Measurements from ENCODE around the gene DMD.

Gene DMD

DNA sequence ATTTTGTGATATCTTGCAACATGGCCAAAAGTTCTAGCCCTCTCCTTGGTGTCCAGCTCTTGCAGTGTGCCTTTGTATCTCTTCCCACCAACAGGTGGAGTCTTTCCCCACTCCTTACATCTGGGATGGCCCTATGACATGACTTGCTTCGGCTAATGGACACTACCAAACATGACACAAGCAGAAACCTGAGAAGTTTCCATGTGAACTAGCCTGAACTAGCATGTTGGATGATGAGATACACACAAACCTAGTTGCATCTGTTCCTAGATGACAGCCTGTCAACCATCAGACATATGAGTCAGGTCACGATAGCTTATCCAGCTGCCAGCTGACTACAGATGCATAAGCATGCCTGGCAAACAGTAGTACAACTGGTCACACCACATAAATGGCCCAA is 1932.0 kb downstream of the DMD start:
- DNase-seq (ENCODE audit: low read depth), result no peak

DNA sequence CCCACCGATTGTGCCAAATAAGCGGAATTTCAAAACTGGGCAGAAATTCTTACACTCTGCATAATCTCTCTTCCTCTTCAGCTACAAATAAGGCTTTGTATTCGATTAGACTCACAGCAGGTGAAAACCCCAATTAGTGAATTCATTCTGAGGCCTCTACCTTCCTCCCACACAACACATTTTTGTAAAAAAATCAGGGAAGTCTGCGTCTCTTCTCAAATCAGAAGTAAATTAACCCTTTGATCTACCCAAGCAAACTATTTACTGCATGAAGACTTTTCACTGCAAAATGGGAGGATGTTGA is 1938.9 kb downstream of the DMD start:
- no peak for DNase-seq (ENCODE audit: low read depth)

DNA sequence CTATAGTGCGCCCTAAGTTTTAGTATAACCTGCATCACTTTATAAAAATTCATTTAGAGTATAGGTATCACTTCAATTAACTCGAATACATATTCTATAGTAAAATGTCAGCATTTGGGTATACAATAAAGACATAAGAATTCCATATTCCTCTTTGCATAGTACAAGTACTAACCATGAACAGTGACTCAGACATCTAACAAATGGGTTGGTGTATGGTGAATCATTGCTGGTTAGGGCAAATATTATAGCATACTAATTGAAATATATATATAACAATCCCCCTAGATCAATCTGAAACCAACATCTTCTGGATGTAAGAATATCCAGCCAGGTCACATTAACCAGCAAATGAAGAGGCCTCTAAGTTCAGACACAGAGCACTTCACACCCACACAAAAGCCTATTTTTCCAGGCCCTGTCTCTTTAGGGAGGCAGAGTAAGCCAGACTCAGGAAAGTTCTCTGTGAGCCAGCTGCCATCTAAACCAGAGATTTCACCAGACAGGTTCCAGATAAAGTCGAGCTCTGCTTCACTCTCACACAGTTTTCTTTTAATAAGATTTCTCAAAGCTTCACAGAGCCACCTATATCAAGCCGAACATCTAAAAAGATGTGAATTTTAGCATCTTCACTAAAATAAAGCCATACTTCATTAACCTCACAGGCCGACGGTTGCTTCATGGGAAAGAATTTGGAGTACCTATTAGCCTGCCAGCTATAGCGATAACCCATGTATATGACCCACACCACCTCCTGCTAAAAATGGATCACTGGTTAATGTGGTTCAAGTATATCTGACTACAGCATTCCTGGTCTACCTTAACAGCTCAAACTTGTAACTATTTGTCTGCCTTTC is 1939.5 kb downstream of the DMD start:
- no peak for DNase-seq (ENCODE audit: low read depth)

DNA sequence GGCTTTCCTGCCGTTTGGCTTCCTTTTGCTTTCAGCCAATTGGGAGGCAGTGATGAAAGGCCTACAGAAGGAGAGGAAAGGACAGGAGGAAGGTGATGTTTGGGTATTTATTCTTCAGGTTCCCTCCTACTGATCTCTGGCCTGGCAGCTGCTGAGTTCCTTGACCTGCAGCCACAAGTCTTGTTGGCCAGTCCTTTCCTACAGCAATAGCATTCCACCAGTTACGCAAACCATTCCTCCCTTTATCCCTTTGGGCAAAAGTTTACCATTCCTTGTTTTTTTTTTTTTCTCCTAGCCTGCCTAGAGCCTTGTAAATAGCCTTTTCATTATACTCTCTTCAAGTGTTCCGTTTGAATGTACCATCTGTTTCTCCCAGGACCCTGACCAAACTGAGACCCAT is 1941.4 kb downstream of the DMD start:
- DNase-seq (ENCODE audit: low read depth), result no peak

DNA sequence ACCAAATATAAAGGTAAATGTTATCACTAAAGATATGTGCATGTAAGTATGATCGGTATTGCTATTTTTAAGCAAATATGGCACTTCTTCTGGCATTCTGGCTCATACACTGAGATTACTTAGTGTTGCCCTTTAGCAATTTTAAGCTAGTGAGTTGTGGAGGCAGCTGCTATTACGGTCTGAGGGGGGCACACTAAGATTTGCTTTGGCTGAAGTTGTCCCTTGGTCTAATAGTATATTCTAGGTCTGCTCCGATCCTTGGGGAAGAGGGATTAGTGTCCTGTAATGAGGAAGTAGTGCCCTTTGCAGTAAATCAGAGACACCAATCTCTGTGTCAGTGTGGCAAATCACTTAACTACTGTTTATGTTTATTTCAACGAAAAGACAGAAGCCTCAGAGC is 1943.0 kb downstream of the DMD start:
- DNase-seq (ENCODE audit: low read depth), result no peak

DNA sequence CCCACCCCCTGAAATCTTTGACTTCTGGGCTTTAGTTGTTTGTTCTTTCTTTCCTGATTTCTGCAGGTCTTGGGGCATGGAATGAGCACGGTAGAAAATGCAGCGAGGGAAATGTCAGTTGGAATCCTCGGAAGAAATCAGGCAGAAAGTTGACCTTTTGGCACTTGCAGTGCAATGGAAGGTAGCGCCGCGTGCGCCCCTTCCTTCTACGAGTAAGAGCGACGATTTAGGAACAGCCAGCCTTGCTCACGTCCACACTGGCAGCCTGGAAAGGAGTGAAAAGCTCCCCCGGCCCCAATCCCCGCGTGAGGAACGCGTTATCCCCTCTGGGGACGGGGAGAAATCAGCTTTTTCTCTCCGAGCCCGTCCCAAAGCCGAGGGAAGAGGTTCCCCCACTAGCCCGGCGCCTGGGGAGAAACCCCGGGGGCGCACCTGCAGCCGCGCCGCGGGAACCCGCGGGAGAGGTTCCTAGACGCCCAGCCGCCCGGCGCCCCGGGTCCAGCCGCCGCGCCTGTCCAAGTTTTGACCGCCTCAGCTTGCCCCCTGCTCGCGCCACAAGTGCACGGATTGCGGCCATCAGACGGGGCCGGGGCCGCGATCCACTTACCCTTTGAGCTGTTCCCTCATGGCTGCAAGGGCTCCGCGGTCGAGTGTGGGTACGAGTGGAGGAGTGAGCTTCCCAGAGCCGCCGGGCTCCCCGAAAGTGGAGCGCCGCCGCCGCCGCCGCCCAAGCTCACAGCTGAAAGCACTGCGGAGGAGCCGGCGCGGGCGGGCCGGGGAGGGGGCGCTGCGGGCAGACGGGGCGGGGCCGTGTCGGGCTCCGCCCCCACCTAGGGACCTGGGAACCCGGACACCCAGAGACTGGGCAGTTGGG is 1944.9 kb downstream of the DMD start:
- DNase-seq (ENCODE audit: low read depth), result no peak

DNA sequence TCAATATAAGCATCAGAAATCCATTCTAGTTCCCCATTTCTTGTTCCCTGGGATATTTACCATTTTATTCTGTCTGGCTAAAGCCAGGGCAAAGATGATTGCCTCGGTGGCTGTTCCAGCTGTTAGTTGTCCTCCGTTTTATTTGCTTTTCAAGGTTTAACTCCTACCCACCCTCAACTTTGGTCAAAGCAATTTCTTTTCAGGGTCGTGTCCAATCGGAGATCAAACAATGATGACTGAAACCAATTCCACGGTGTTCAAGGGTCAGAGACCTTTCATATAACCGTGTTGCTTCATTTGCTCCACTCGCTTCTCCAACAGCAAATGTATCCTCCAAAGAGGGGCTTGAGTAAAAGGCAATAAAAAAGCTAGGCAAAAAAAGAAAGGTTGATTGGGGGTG is 1946.0 kb downstream of the DMD start:
- DNase-seq (ENCODE audit: low read depth), result no peak

DNA sequence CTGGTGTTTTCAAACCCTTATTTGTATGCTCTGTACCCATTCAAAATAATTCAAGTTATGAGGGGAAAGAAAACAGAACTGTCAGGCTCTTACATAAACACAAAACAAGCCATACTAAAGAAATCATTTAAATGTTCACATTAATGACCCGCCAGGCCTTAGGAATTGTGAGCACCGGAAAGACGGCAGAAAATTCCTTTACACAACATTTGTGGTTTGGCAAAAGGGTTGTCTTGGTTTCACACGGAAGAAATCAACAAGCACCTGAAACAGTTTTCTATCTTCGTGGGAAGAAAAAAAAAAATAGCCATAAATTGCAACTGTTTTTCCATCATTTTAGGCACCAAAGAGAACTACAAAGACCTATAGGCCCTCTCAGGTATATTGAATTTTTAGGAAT is 1951.0 kb downstream of the DMD start:
- no peak for DNase-seq (ENCODE audit: low read depth)

DNA sequence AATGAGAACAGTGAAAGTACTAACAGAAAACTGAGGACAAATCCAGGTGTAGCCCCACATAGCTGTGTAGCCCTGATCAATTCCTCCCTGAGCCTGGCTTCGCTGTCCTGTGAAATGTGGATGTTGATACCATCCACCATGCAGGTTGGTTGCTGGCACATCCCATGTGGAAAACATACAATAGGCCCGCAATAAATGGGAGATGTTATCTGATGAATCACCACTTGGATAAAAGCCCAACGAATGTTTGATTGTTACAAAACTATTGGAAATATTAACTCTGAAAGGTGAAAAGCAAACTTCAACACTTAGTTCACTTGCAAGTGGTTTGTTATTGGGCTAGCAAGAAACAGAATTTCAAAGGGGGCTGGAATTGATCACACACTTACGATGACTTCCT is 1953.2 kb downstream of the DMD start:
- no peak for DNase-seq (ENCODE audit: low read depth)

DNA sequence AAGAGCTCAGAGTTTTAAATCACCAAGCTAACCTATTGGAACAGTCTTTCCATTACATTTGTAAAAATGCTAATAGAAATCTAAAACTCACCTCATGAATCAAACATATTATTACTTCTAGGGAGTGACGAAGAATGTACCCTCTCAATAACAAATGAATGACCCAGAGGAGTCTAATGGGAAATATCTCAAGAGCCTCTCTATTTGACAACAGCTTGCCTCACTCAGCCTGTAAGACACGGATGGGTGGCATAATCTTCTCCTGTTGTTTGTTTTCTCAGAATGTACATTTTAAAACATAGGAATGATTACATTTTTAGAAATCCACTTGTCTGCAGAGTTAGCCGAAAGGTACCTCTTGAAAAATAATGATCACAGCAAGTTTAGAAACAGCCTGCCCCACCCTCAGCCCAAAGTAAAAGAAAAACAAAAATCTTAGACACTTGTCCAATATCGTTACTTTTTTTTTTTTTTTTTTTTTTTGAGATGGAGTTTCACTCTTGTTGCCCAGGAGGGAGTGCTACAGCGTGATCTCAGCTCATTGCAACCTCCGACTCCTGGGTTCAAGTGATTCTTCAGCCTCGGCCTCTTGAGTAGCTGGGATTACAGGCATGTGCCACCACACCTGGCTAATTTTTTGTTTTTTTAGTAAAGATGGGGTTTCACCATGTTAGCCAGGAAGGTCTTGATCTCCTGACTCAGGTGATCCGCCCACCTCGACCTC is 1955.9 kb downstream of the DMD start:
- no peak for DNase-seq (ENCODE audit: low read depth)

DNA sequence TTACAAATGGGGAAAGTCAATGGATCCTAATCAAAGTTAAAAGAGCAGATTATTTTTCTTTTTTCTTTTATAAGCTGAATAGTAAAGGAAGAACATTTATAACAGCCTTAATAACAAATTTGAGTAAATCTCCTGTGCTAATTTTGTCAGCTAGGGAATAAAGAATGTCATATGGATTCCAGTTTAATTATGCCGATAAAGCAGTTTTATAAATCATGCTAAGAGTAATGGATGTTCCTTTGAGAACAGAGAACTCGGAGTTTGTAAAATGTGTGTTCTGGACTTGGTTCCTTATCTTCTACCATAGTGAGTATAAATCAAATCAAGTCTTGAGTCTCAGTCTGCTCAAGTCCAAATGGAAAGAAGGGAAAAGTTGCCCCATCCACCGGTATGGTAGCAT is 1959.2 kb downstream of the DMD start:
- no peak for DNase-seq (ENCODE audit: low read depth)

DNA sequence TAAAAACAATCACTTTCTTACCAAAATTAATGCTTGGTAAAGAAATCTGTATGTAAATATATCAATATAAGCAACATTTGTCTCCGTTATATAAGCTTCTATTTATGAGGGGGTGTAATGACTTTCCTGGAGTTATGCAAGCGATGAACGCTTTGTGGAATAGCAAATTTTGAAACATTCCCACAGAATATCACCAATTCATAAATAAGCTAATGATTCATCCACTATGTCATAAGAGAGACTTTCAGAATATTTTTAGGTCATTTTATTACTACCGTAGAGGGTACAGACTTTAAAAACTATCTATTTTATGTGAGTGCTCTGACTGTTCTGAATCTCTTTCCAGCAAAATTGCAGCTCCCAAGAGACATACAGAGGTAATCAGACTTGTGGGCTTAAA is 1960.0 kb downstream of the DMD start:
- DNase-seq (ENCODE audit: low read depth), result no peak

DNA sequence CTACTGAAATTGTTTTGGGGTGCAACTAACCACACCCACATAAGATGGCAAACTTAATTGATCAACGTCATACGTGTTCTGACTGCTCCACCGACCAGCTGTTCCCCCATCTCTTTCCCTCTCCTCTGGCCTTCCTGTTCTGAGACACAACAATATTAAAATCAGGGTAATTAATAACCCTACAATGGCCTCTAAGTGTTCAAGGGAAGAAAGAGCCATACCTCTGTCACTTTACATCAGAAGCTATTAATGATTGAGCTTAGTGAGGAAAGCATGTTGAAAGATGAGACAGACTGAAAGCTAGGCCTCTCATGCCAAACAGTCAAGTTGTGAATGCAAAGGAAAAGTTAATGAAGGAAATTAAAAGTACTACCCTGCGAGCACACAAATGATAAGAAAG is 1965.6 kb downstream of the DMD start:
- DNase-seq (ENCODE audit: low read depth), result no peak

DNA sequence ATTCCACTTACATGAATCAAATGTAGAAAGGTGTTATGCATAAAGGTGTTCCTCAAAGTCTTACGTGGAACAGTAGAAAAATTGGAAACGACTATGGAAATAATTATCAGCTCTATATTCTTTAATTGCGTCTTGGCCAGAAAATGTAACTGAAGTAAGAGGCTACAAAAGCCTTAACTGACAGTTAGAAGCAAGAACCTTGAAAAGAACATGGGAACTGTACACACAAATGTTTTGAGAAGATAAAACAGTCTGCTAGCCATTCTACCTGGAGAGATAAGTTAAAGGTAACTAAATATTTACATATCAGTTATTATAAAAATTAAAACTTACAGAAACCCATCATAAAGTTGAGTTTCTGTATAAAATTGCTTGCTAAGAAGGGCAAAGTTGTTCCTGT is 1967.5 kb downstream of the DMD start:
- DNase-seq (ENCODE audit: low read depth), result no peak

DNA sequence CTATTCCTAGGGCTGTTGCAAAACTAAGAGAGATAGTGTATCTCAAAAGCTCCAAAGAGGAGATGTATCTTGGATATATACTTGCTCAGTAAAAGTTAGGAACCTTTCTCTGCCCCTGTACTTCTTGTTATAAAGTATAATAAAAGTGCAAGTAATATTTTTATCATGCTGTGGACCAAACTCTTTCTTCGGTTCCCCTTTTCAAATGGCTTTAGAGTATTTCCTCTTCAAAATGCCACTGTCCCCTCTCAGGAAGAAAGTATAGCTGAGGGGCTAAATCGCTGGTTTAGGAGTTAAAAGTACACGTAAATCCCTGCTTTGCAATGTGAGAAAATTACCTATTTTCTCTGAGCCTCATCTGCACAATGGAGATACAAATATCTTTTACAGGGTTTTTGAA is 1970.4 kb downstream of the DMD start:
- DNase-seq (ENCODE audit: low read depth), result no peak

DNA sequence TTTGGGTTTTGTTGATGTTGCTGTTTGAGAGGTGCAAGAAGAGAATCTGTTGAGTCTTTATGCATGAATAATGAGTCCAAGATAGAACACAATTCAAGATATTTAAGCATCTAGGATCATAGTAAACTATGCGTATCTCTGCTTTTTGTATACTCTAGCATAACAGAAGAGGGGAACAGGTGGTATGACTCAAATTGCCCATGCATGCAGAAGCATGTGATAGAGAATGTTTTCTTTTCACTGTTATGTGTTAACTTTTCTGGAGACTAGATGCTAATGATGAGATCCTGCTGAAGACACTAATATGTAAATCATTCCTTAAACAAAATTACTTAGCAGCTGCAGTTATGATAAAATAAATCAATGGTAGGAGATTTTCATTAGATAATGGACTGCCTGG is 1974.2 kb downstream of the DMD start:
- no peak for DNase-seq (ENCODE audit: low read depth)

DNA sequence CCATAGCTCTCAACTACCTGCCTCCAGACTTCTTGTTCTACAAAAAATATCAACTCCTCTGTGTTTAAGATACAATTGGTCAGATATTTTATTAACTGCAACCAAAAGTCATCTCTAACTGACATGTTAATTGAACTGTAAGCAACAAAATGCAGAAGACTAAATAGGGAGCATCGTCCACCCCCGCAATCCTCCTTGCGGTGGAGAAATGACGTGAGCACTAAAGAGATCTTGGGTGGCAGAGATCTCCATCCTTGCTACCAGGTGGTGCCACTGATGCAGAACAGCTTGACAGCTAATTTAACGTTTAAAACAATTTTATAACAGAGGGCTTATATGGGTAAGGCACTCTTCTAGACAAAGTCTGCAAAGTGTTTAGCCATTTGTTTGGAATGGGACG is 1975.1 kb downstream of the DMD start:
- no peak for DNase-seq (ENCODE audit: low read depth)

DNA sequence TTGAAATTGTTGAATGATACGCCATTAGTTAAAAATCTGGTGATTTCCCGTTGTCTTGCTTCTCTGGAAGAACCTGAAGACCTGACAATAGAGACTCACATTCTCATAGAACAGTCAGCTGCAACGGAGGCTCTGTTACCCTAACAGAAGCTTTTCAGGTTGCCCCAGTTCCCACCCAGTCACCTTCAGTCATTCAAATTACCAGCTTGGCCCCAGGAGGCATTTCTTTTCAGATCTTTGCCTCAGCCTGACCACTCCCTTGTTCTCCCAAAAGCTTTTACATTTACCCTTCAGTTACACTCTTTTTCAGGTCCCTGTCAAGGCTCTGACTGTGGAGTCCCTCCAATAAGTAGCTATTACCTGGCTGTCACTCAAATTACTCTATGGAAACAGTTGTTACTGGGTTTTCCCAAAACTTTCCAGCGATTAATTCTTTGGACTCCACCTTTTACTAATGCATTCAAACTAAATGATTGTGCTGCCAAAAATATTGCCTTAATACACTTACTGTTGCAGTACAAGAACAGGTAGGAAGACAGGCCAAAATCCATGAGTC is 1977.3 kb downstream of the DMD start:
- DNase-seq (ENCODE audit: low read depth), result no peak

DNA sequence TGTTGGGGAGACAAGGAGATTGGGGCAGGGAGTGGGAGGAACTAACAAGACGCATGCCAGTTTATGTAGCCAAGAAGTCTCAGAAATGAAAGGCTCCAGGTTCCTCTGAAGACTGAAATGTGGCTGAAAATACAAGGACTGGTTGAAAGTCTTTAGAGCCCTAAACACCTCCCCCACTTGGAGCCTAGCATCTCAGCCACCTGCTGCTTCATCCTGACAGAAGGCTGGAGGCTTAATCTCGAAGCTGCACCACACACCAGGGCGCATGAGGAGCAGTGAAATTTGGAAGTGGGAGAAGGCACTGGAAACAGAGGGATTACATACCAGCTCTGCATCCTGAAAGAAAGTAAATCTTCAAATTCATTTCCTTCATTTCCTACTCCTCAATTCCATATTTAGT is 1978.8 kb downstream of the DMD start:
- no peak for DNase-seq (ENCODE audit: low read depth)

DNA sequence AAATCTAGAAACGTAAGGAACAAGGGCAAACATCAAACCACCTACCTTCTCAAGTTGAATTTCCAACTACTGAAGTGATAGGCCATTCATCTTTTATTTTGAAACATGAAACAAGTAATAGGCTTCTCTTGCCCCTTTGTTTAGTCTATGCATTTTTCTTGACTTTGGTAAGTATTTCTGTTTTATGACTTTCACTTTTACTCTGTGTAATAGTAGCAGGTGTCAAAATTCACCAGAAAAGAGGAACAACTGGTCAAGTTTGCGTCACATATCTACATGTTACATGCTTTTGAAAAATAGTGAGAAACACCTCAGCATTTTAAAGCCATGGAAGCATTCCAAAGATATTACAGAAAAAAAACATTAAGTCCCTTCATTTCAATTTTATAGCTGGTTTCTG is 1982.4 kb downstream of the DMD start:
- DNase-seq (ENCODE audit: low read depth), result no peak

DNA sequence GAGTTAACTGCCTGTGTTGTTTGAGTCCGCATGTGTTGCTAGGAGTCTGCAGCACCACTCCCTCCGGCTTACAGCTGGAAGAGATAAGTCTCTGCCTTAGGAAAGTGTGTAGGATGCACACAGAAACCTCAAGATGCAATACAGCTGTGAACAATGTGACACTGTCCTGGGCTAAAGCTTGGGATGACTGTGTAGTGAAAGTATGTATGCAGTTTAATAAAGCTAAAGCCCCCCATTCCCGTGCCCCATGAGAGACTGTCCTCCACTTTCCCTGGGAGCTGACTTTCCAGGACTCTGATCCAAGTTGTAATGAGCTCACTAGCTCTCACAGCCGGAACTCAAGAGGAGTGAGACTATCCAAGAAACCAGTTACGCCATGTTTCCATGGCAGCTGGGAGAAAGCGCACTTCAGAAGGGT is 1982.9 kb downstream of the DMD start:
- no peak for DNase-seq (ENCODE audit: low read depth)

DNA sequence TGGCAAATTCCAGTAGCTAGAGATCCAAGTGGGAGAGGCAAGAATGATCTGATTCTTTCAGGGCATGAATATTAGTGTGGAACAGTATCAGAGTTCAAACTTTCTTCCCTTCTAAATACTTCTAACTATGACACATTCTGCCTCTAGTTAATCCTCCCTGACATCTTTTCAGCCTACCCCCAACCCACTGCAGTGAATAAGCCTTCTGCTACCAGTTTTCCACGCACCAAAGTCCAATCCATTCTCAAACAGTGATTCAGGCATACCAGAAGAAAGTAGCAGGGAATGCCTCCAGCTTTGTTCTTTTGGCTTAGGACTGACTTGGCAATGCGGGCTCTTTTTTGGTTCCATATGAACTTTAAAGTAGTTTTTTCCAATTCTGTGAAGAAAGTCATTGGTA is 1984.1 kb downstream of the DMD start:
- no peak for DNase-seq (ENCODE audit: low read depth)

DNA sequence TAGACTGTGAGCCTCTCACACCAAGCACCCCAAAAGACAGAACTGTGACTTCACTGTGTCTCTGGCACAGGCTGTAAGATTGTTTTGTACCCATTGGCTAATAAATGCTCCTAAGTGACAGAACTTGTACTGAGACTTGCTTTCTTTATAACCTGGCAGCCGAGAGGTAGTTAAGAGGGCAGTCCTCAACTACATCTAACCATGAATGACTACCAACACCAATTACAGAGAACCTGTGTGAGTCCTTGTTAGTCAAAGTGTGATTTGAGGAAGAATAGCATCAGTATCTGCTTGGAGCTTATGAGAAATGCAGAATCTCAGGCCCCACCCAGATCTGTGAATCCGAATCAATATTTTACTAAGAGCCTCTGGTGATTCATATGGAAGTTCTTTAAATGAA is 1985.5 kb downstream of the DMD start:
- no peak for DNase-seq (ENCODE audit: low read depth)
